Lower leg skin (tissue), 3 donors: ENCODE results near the gene INF2.
A peak's percentile ranks its signal among the peaks of the same experiment; 100 is the strongest.

Experiments
- CTCF ChIP-seq, 3 donors: fragments of 450-650 bp; IDR thresholded peaks; one replicate each; pipeline ENCODE4 v1.5.1; 2016; ENCODE audit warnings: antibody characterized with exemption in 3 of 3, mild to moderate bottlenecking in 3 of 3, moderate library complexity in 2 of 3
- POLR2A ChIP-seq, 2 donors: fragments of 450-650 bp; IDR thresholded peaks; one replicate each; pipeline ENCODE4 v1.6.1; 2016 to 2017; ENCODE audit warnings: antibody characterized with exemption in 2 of 2, mild to moderate bottlenecking in 1 of 2, moderate library complexity in 1 of 2

- peak in 1 of 3 donors; percentile 33 for TF ChIP-seq CTCF (IDR thresholded peaks at IDR 0.05)
- no peak for TF ChIP-seq POLR2A (IDR thresholded peaks at IDR 0.05)
These were observed 79.3 kb downstream of the INF2 start for GRCh38 chr14:104768437-104769323.
